Hepatocyte (in vitro differentiated cells): ENCODE measurements around the gene TGIF1.

Experiments used
- EZH2 ChIP-seq: fragments of 200-600 bp; sonication (generic); IDR thresholded peaks from 2 replicates; pipeline ENCODE4 v1.6.1; 2016; ENCODE audit warnings: antibody characterized with exemption, mild to moderate bottlenecking, borderline replicate concordance
- TF ChIP-seq, protein P1 (sequence below): fragments of 200-600 bp; sonication (generic); IDR thresholded peaks from 2 replicates; pipeline ENCODE4 v1.5.1; 2016; ENCODE audit warnings: antibody characterized with exemption, mild to moderate bottlenecking; ENCODE audit not compliant: poor library complexity

DNA sequence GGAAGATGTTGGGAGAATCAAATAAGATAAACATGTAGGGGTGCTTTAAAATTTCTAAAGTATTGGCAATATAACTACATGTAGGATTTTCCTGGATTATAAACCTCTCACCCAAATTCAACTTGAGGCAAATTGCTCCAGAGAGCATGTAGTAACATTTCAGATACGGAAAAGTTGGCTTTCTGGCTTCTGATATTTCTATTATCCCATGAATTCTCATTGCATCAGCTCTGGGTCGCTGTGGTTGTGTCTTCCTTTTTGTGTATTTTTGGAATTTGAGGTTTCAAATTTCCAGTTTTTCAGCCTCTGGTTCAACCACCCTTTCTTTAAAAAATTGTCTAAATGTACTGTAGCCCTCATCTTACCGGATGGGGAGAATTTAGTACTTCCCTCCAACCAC is 32.3 kb downstream of the TGIF1 start:
- TF ChIP-seq, protein P1, sequence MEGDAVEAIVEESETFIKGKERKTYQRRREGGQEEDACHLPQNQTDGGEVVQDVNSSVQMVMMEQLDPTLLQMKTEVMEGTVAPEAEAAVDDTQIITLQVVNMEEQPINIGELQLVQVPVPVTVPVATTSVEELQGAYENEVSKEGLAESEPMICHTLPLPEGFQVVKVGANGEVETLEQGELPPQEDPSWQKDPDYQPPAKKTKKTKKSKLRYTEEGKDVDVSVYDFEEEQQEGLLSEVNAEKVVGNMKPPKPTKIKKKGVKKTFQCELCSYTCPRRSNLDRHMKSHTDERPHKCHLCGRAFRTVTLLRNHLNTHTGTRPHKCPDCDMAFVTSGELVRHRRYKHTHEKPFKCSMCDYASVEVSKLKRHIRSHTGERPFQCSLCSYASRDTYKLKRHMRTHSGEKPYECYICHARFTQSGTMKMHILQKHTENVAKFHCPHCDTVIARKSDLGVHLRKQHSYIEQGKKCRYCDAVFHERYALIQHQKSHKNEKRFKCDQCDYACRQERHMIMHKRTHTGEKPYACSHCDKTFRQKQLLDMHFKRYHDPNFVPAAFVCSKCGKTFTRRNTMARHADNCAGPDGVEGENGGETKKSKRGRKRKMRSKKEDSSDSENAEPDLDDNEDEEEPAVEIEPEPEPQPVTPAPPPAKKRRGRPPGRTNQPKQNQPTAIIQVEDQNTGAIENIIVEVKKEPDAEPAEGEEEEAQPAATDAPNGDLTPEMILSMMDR = no peak
- no peak for TF ChIP-seq EZH2
